ENCODE results near the gene ITGAE. TPM values are rescaled to one million over a fixed set of nuclear protein-coding genes. Genes with fewer than 3 reads are reported as not detected.
"Not testable (repeated sequence)": the region's sequence is repeated elsewhere in the genome, so short reads cannot be mapped to it uniquely, and the experiment has no call there.

ITGAE gene
- total and polyA plus RNA-seq, 2 experiments from 2014 or later = 23.3 to 80.3 TPM

DNA sequence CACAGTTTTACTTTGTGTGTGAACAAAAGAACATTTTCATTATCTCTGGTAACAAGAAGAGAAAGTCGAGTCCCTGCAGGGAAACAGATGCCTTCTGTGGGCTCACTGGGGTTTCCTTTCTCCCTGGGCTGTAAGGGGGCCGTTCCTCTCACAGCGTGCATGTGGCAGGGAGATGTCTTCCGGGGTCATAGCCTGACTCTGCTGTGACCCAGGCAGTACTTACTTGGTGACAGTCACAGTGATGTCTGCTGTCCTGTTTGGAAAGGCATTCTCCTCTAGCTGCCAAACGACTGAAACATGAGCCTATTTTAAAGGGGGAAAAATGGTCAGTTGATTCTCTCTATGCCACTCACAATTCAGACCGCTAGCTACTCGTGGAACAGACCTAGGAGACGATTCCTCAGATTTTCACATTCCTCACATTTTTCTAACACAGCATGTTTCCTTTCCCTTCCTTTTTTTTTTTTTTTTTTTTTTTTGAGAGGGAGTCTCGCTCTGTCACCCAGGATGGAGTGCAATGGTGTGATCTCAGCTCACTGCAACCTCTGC is 70.0 kb downstream of the ITGAE start:
- in situ Hi-C loops (cut with MboI) = no loop called here
- peak; percentile 26 for DNase-seq
- H3K4me1 ChIP-seq (ENCODE audit: insufficient read depth) = no peaks in the 10 kb centered on the region
- WGBS, 2 experiments (ENCODE audit: low coverage in 1 of 2, low lambda C conversion rate in 2 of 2, missing lambda C conversion rate in 2 of 2) = 27 to 30% methylated on average over 9 of the region's 9 CpGs
- no peaks in the 10 kb centered on the region for H3K9me2 ChIP-seq (ENCODE audit: insufficient read depth)
- H3K9ac ChIP-seq = peak overlapping the region; percentile 5; the same call in 1 of the 2 replicates
- no peaks in the 10 kb centered on the region for H3K9me3 ChIP-seq (ENCODE audit: low read depth)
- H3K27me3 ChIP-seq (replicated peaks; ENCODE audit: insufficient read depth) = no peaks in the 10 kb centered on the region
- H4K20me1 ChIP-seq (ENCODE audit: insufficient read depth) = no peaks in the 10 kb centered on the region
- H3K27ac ChIP-seq = no peak overlapping the region
- TF ChIP-seq EZH2phosphoT487 (IDR thresholded peaks at IDR 0.05; ENCODE audit: insufficient read depth, low read depth) = no peak
- TF ChIP-seq EZH2 (IDR thresholded peaks at IDR 0.05; ENCODE audit: insufficient read depth, poor library complexity, severe bottlenecking) = no peak
- no peaks in the 10 kb centered on the region for H3K36me3 ChIP-seq (ENCODE audit: low read depth)
- no peak overlapping the region for H3K4me3 ChIP-seq
- peaks cover 17% of the 10 kb centered on the region for H3K79me2 ChIP-seq (ENCODE audit: insufficient read depth)
- peak overlapping the region; percentile 68 for H2AFZ ChIP-seq
- peaks cover 4% of the 10 kb centered on the region; the same call in 1 of the 2 replicates for H3F3A ChIP-seq (ENCODE audit: insufficient read depth)
- H3K4me2 ChIP-seq (ENCODE audit: unreplicated experiment) = no peak overlapping the region

DNA sequence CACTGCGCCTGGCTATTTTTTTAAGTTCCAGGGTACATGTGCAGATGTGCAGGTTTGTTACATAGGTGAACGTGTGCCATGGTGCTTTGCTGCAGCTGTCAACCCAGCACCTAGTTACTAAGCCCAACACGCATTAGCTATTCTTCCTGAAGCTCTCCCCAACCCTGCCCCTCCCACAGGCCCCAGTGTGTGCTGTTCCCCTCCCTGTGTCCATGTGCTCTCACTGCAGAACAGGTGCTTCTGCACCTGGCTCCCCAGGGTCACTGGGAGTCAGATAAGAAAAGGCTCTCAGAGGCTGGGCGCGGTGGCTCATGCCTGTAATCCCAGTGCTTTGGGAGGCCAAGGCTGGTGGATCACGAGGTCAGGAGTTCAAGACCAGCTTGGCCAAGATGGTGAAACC is 71.1 kb downstream of the ITGAE start:
- TF ChIP-seq EZH2 (IDR thresholded peaks at IDR 0.05; ENCODE audit: insufficient read depth, poor library complexity, severe bottlenecking) (no peak), EZH2phosphoT487 (IDR thresholded peaks at IDR 0.05; ENCODE audit: insufficient read depth, low read depth) (no peak)
- Histone ChIP-seq H3K79me2 (ENCODE audit: insufficient read depth) (peaks cover 28% of the 10 kb centered on the region), H3K36me3 (ENCODE audit: low read depth) (no peaks in the 10 kb centered on the region), H3F3A (ENCODE audit: insufficient read depth) (peaks cover 4% of the 10 kb centered on the region; the same call in 1 of the 2 replicates), H3K4me1 (ENCODE audit: insufficient read depth) (no peaks in the 10 kb centered on the region), H3K27me3 (replicated peaks; ENCODE audit: insufficient read depth) (no peaks in the 10 kb centered on the region), H2AFZ (no peak overlapping the region), H3K4me3 (no peak overlapping the region), H3K9me2 (ENCODE audit: insufficient read depth) (no peaks in the 10 kb centered on the region), H3K9me3 (ENCODE audit: low read depth) (no peaks in the 10 kb centered on the region), H3K9ac (no peak overlapping the region), H3K4me2 (ENCODE audit: unreplicated experiment) (no peak overlapping the region), H3K27ac (no peak overlapping the region), H4K20me1 (ENCODE audit: insufficient read depth) (no peaks in the 10 kb centered on the region)
- in situ Hi-C loops (cut with MboI) = no loop called here
- no peak for DNase-seq
- WGBS, 2 experiments (ENCODE audit: low coverage in 1 of 2, low lambda C conversion rate in 2 of 2, missing lambda C conversion rate in 2 of 2) = 97% methylated on average over 6 of the region's 6 CpGs

DNA sequence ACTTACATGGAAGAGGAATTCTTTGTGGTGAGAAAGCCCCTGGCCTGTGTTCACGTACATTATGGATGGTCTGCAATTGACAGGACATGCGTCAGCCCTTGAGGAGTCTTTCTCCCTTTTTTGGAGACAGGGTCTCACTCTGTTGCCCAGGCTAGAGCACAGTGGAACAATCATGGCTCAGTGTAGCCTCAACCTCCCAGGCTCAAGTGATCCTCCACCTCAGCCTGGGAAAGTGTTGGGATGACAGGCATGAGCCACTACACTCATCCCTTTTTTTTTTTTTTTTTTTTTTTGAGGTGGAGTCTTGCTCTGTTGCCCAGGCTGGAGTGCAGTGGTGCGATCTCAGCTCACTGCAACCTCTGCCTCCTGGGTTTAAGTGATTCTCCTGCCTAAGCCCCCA is 72.9 kb downstream of the ITGAE start:
- H3K9me3 ChIP-seq (ENCODE audit: low read depth) = not testable (repeated sequence)
- WGBS, 2 experiments (ENCODE audit: low coverage in 1 of 2, low lambda C conversion rate in 2 of 2, missing lambda C conversion rate in 2 of 2) = 92 to 96% methylated on average over 3 of the region's 3 CpGs

DNA sequence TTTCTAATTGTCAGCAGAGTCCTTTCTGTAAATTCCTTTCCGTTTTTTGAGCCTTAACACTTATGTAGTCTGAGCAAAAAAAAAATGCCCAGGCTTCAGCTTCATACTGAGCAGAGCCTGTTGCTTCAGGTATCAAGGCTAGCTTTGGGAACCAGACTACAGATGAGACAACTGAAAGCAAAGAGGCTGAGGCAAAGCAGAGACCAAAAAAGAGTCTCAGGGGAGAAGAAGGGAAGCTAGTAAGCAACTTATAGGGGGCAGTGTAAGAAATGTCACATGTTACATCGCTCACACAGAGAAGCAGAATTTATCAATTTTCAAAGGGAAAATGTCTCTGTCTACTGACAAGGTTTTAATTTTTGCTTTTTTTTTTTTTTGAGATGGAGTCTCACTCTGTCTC is 73.9 kb downstream of the ITGAE start:
- Histone ChIP-seq H4K20me1 (ENCODE audit: insufficient read depth) (no peaks in the 10 kb centered on the region), H3K4me3 (no peak overlapping the region), H3K9me2 (ENCODE audit: insufficient read depth) (no peaks in the 10 kb centered on the region), H3K9me3 (ENCODE audit: low read depth) (no peaks in the 10 kb centered on the region), H3K36me3 (ENCODE audit: low read depth) (no peaks in the 10 kb centered on the region), H2AFZ (no peak overlapping the region), H3K27ac (no peak overlapping the region), H3K4me2 (ENCODE audit: unreplicated experiment) (no peak overlapping the region), H3F3A (ENCODE audit: insufficient read depth) (peaks cover 4% of the 10 kb centered on the region; the same call in 1 of the 2 replicates), H3K27me3 (replicated peaks; ENCODE audit: insufficient read depth) (no peaks in the 10 kb centered on the region), H3K9ac (no peak overlapping the region), H3K4me1 (ENCODE audit: insufficient read depth) (peaks cover 6% of the 10 kb centered on the region), H3K79me2 (ENCODE audit: insufficient read depth) (peaks cover 51% of the 10 kb centered on the region)
- TF ChIP-seq EZH2phosphoT487 (IDR thresholded peaks at IDR 0.05; ENCODE audit: insufficient read depth, low read depth) (no peak), EZH2 (IDR thresholded peaks at IDR 0.05; ENCODE audit: insufficient read depth, poor library complexity, severe bottlenecking) (no peak)
- DNase-seq = no peak
- WGBS, 2 experiments (ENCODE audit: low coverage in 1 of 2, low lambda C conversion rate in 2 of 2, missing lambda C conversion rate in 2 of 2) = 71 to 75% methylated on average over 2 of the region's 2 CpGs
- in situ Hi-C loops (cut with MboI) = no loop called here

More for the DNA sequence above, 72.9 kb downstream of the ITGAE start:
- DNase-seq; H3K27ac ChIP-seq; in situ Hi-C loops (cut with MboI); H3K4me3 ChIP-seq; H3K4me1 ChIP-seq (ENCODE audit: insufficient read depth); H3K4me2 ChIP-seq (ENCODE audit: unreplicated experiment); H4K20me1 ChIP-seq (ENCODE audit: insufficient read depth); H2AFZ ChIP-seq; H3F3A ChIP-seq (ENCODE audit: insufficient read depth); H3K9me2 ChIP-seq (ENCODE audit: insufficient read depth); H3K9ac ChIP-seq; H3K27me3 ChIP-seq (replicated peaks; ENCODE audit: insufficient read depth); H3K36me3 ChIP-seq (ENCODE audit: low read depth): not testable (repeated sequence)
- H3K79me2 ChIP-seq (ENCODE audit: insufficient read depth) = peaks cover 40% of the 10 kb centered on the region
